Heart left ventricle (tissue), 13 donors: ENCODE results near the gene BEND7.

Experiments used
- CTCF ChIP-seq, 12 donors: fragments of 200-600 bp; sonication (generic) in 4 of 12; IDR thresholded peaks; one replicate each; pipeline versions ENCODE4 v1.5.0 to v1.8.0; 2018 to 2022; ENCODE audit warnings: antibody characterized with exemption in 12 of 12, mild to moderate bottlenecking in 5 of 12
- POLR2A ChIP-seq, 2 donors: fragments of 450-650 bp; IDR thresholded peaks; one replicate each; pipeline ENCODE4 v1.6.1; 2017; ENCODE audit warnings: antibody characterized with exemption in 2 of 2, mild to moderate bottlenecking in 2 of 2, moderate library complexity in 2 of 2
- donor health status: ischemic (EF 13 %, LVEDD 7.1; RV severe dilation, severe dysfunction).
- donor health status: DM: no; HTN: yes; CAD: no.
- donor health status: DM: no; HTN: no; CAD: no.
- donor health status: ischemic (EF 25% LVEDD 6.9; RV normal size, moderate dysfunction).
- donor health status: ischemic (EF 25% LVEDD 5.7; RV mildly dilated, moderate dysfunction).
- donor health status: ischemic (EF 35%, LVEDD 5.7; RV mildly dilated, moderate dysfunction).
- donor health status: nonischemic (EF 11% LVEDD 7.7; RV severe dilation, severe dysfunction).
- donor health status: DM: yes; HTN: yes; CAD: no.
- donor health status: PGD.
- donor health status: ischemic (EF 29% LVEDD 5.4; RV normal size, mild dysfunction).
- donor health status: nonischemic (EF 23%, LVEDD 6.1; RV moderate dilation, normal function).

GRCh38 chr10:13511409-13511808 is 17.4 kb downstream of the BEND7 start:
- TF ChIP-seq CTCF (IDR thresholded peaks at IDR 0.05) (no peak), POLR2A (IDR thresholded peaks at IDR 0.05) (no peak)
